GM12878 (cell line): ENCODE results near the gene MANEAL. TPM values are rescaled to one million over a fixed set of nuclear protein-coding genes. Genes with fewer than 3 reads are reported as not detected.
A peak's percentile ranks its signal among the peaks of the same experiment; 100 is the strongest.

Experiments
- ATF7 ChIP-seq: fragments of 450-650 bp; IDR thresholded peaks from 2 replicates; pipeline ENCODE4 v1.6.1; 2016; ENCODE audit warnings: low read depth, mild to moderate bottlenecking
- BHLHE40 ChIP-seq, 2 experiments: fragments of 450-650 bp in 1 of 2; IDR thresholded peaks; 2 replicates each; pipeline ENCODE4 v1.6.1; 2011 to 2017; ENCODE audit warnings: low read depth in 2 of 2, borderline replicate concordance in 1 of 2, improper control_type of control experiment in 1 of 2, low read length in 1 of 2, mild to moderate bottlenecking in 1 of 2
- JUNB ChIP-seq: IDR thresholded peaks from 2 replicates; pipeline ENCODE4 v1.6.1; 2016; ENCODE audit warnings: antibody characterized with exemption, mild to moderate bottlenecking
- NR2F1 ChIP-seq: fragments of 450-650 bp; conservative IDR thresholded peaks from 2 replicates; pipeline ENCODE4 v1.6.1; 2017; ENCODE audit warnings: mild to moderate bottlenecking
- SUZ12 ChIP-seq: fragments of 200-600 bp; sonication (generic); IDR thresholded peaks from one replicate; pipeline ENCODE4 v1.6.1; 2018; ENCODE audit warnings: antibody characterized with exemption, mild to moderate bottlenecking; ENCODE audit not compliant: unreplicated experiment
- polyA plus RNA-seq, 11 experiments: library from polyadenylated mRNA; depleted of rRNA in 4 of 11; unstranded in 6 of 11; stranded (reverse) in 5 of 11; fragments of >200 nt; fragmentation: Nextera tagmentation in 4 of 11; fragmentation: Illumina TruSeq in 1 of 11; extraction: Ambion mirVana in 4 of 11; extraction: Trizol in 1 of 11; gene quantifications; 1 replicate in 1 of 11; 2 replicates in 10 of 11; pipeline versions ENCODE4 v1.2.1 to v1.2.3, GENCODE V29; 2011 to 2016; ENCODE audit warnings: inconsistent platforms in 2 of 11, missing spikeins in 2 of 11, low read depth in 1 of 11
- total RNA-seq, 4 experiments: library from RNA; depleted of rRNA in 3 of 4; stranded (reverse); fragments of >200 nt in 3 of 4; fragmentation: Illumina TruSeq in 1 of 4; extraction: Trizol in 1 of 4; gene quantifications; 2 replicates each; pipeline versions ENCODE4 v1.2.1 to v1.2.3, GENCODE V29; 2013 to 2021
- TF ChIP-seq, protein P1 (sequence below), 3 experiments: IDR thresholded peaks in 2 of 3; conservative IDR thresholded peaks in 1 of 3; 2 replicates each; pipeline ENCODE4 v1.5.1; 2011; ENCODE audit warnings: low read depth in 3 of 3, low read length in 3 of 3, mild to moderate bottlenecking in 3 of 3, control low read depth in 2 of 3, moderate library complexity in 2 of 3, inconsistent platforms in 1 of 3, mixed read lengths in 1 of 3; ENCODE audit not compliant: control insufficient read depth in 2 of 3, insufficient read depth in 1 of 3; ENCODE audit errors: extremely low read depth in 1 of 3
- TF ChIP-seq, protein P2 (sequence below): fragments of 450-650 bp; IDR thresholded peaks from 2 replicates; pipeline ENCODE4 v1.6.1; 2017; ENCODE audit warnings: antibody characterized with exemption, mild to moderate bottlenecking, moderate library complexity

MANEAL gene
- total and polyA plus RNA-seq, 10 of the 15 experiments (the other 5 are each of a cell fraction or from before 2014, with no cell fraction given) = 0.83 to 11.1 (median 5.7) TPM

DNA sequence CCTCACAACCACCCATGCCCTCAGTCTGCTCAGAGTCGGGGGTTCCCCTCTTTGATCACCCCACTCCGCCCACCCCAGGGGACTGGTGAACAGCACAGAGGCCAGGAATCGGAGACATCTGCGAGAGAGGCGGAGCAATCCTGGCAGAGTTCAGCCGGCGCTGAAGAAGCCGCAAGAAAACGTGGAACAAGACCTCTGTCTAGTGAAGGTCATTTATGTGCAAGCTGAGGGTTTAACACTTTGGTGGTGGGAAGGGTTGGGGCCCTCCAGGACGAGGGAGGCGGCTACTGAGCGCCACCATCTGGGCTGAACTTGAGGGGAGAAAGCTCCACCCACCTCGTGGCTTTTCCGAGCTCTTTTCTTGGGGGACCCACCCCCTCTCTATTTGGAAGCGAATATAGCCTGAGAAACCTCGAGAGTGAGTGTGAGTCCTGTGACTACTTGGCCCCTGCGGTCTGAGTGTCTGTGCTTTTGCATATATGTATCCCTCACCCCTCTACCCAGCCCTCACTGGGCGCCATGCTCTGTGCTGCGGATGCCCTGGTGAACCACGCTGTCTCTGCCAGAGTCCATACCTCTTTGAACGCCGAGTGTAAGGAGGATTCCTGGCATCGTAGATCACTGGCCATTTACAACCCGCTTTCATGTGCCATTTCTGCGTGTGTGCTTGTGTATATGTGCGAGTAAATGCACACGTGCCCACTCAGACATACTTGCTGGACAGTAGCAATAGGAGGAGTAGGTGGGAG, 27.6 kb upstream of the MANEAL start (continued):
- TF ChIP-seq NR2F1 (0 out of 2 replicates have a peak, but pooled peaks have one; percentile 10), SUZ12 (no peak), ATF7 (peak; percentile 60), JUNB (no peak), BHLHE40 (IDR thresholded peaks at IDR 0.05; ENCODE audit: borderline replicate concordance in 1 of 2, low read depth in 2 of 2, low read length in 1 of 2) (peak in 1 of 2 experiments; percentile 27; a peak in 1 of 4 replicates)
- TF ChIP-seq, protein P1, sequence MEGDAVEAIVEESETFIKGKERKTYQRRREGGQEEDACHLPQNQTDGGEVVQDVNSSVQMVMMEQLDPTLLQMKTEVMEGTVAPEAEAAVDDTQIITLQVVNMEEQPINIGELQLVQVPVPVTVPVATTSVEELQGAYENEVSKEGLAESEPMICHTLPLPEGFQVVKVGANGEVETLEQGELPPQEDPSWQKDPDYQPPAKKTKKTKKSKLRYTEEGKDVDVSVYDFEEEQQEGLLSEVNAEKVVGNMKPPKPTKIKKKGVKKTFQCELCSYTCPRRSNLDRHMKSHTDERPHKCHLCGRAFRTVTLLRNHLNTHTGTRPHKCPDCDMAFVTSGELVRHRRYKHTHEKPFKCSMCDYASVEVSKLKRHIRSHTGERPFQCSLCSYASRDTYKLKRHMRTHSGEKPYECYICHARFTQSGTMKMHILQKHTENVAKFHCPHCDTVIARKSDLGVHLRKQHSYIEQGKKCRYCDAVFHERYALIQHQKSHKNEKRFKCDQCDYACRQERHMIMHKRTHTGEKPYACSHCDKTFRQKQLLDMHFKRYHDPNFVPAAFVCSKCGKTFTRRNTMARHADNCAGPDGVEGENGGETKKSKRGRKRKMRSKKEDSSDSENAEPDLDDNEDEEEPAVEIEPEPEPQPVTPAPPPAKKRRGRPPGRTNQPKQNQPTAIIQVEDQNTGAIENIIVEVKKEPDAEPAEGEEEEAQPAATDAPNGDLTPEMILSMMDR (IDR thresholded peaks at IDR 0.05 in 2 of 3, conservative IDR thresholded peaks at IDR 0.05 in 1 of 3; ENCODE audit: control insufficient read depth in 2 of 3, extremely low read depth in 1 of 3, insufficient read depth in 1 of 3, low read depth in 3 of 3, low read length in 3 of 3) = peak; percentile 15 to 20 (median 19); a peak in 2 of 6 replicates
- TF ChIP-seq, protein P2, sequence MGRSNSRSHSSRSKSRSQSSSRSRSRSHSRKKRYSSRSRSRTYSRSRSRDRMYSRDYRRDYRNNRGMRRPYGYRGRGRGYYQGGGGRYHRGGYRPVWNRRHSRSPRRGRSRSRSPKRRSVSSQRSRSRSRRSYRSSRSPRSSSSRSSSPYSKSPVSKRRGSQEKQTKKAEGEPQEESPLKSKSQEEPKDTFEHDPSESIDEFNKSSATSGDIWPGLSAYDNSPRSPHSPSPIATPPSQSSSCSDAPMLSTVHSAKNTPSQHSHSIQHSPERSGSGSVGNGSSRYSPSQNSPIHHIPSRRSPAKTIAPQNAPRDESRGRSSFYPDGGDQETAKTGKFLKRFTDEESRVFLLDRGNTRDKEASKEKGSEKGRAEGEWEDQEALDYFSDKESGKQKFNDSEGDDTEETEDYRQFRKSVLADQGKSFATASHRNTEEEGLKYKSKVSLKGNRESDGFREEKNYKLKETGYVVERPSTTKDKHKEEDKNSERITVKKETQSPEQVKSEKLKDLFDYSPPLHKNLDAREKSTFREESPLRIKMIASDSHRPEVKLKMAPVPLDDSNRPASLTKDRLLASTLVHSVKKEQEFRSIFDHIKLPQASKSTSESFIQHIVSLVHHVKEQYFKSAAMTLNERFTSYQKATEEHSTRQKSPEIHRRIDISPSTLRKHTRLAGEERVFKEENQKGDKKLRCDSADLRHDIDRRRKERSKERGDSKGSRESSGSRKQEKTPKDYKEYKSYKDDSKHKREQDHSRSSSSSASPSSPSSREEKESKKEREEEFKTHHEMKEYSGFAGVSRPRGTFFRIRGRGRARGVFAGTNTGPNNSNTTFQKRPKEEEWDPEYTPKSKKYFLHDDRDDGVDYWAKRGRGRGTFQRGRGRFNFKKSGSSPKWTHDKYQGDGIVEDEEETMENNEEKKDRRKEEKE = 0 out of 2 replicates have a peak, but pooled peaks have one; percentile 48
